SK-N-SH treated with all-trans-retinoic acid at 6 μM for 48 hours (cell line): ENCODE results near the gene EPHB3.

ENCODE experiments used
- ATAC-seq: fragments of 200-7000 bp; cut with Tn5 transposase; 3 replicates; pipeline ENCODE4 v1.9.1; 2020; ENCODE audit warnings: mild to moderate bottlenecking, moderate library complexity
- BACH2 ChIP-seq: fragments of 250-450 bp; sonication (Bioruptor Pico); IDR thresholded peaks from 2 replicates; pipeline ENCODE4 v1.9.0; 2021; ENCODE audit warnings: mild to moderate bottlenecking, borderline replicate concordance
- CSDC2 ChIP-seq: fragments of 250-450 bp; sonication (Bioruptor Pico); IDR thresholded peaks from 2 replicates; pipeline ENCODE4 v1.5.0; 2020; ENCODE audit warnings: mild to moderate bottlenecking, moderate library complexity
- CSRNP3 ChIP-seq: fragments of 250-450 bp; sonication (Bioruptor Pico); IDR thresholded peaks from 2 replicates; pipeline ENCODE4 v1.5.1; 2021; ENCODE audit warnings: mild to moderate bottlenecking, moderate library complexity
- ESRRG ChIP-seq: fragments of 250-450 bp; sonication (Bioruptor Pico); IDR thresholded peaks from 2 replicates; pipeline ENCODE4 v1.6.1; 2021; ENCODE audit warnings: mild to moderate bottlenecking
- GLIS3 ChIP-seq: fragments of 250-450 bp; sonication (Bioruptor Pico); IDR thresholded peaks from 2 replicates; pipeline ENCODE4 v1.5.0; 2020; ENCODE audit warnings: mild to moderate bottlenecking, moderate library complexity
- ISL1 ChIP-seq: fragments of 250-450 bp; sonication (Bioruptor Pico); IDR thresholded peaks from 2 replicates; pipeline ENCODE4 v2.1.2; 2022; ENCODE audit warnings: mild to moderate bottlenecking, moderate library complexity
- OSR1 ChIP-seq: fragments of 250-450 bp; sonication (Bioruptor Pico); IDR thresholded peaks from 2 replicates; pipeline ENCODE4 v1.8.0; 2022; ENCODE audit warnings: moderate library complexity, mild to moderate bottlenecking, inconsistent platforms
- POU6F1 ChIP-seq: fragments of 250-450 bp; sonication (Bioruptor Pico); IDR thresholded peaks from 2 replicates; pipeline ENCODE4 v1.8.0; 2021; ENCODE audit warnings: low read depth, mild to moderate bottlenecking, moderate library complexity, borderline replicate concordance
- PPARA ChIP-seq: fragments of 250-450 bp; sonication (Bioruptor Pico); IDR thresholded peaks from 2 replicates; pipeline ENCODE4 v1.5.0; 2020; ENCODE audit warnings: mild to moderate bottlenecking, borderline replicate concordance
- RARB ChIP-seq: fragments of 250-450 bp; sonication (Bioruptor Pico); IDR thresholded peaks from 2 replicates; pipeline ENCODE4 v1.8.0; 2021; ENCODE audit warnings: mild to moderate bottlenecking, moderate library complexity
- SNAI2 ChIP-seq: fragments of 250-450 bp; sonication (Bioruptor Pico); IDR thresholded peaks from 2 replicates; pipeline ENCODE4 v1.5.0; 2020; ENCODE audit warnings: mild to moderate bottlenecking, moderate library complexity
- TCF4 ChIP-seq: fragments of 250-450 bp; sonication (Bioruptor Pico); IDR thresholded peaks from 2 replicates; pipeline ENCODE4 v1.8.0; 2021; ENCODE audit warnings: mild to moderate bottlenecking, moderate library complexity, borderline replicate concordance
- TSHZ2 ChIP-seq: fragments of 250-450 bp; sonication (Bioruptor Pico); IDR thresholded peaks from 2 replicates; pipeline ENCODE4 v1.5.0; 2020; ENCODE audit warnings: mild to moderate bottlenecking, moderate library complexity
- ZC3H10 ChIP-seq: fragments of 250-450 bp; sonication (Bioruptor Pico); IDR thresholded peaks from 2 replicates; pipeline ENCODE4 v1.5.1; 2021; ENCODE audit warnings: mild to moderate bottlenecking, moderate library complexity
- ZFP3 ChIP-seq: fragments of 250-450 bp; sonication (Bioruptor Pico); IDR thresholded peaks from 2 replicates; pipeline ENCODE4 v1.5.0; 2020; ENCODE audit warnings: mild to moderate bottlenecking, moderate library complexity
- ZFP30 ChIP-seq: fragments of 450-650 bp; formaldehyde crosslinking; IDR thresholded peaks from 2 replicates; pipeline ENCODE4 v1.5.0; 2022; ENCODE audit warnings: mild to moderate bottlenecking, moderate library complexity
- ZNF565 ChIP-seq: fragments of 450-650 bp; formaldehyde crosslinking; conservative IDR thresholded peaks from 2 replicates; pipeline ENCODE4 v1.5.0; 2020; ENCODE audit warnings: low read depth, mild to moderate bottlenecking, moderate library complexity
- ZNF70 ChIP-seq: fragments of 450-650 bp; formaldehyde crosslinking; IDR thresholded peaks from 2 replicates; pipeline ENCODE4 v1.5.0; 2020; ENCODE audit warnings: mild to moderate bottlenecking, moderate library complexity
- ZNF8 ChIP-seq: fragments of 450-650 bp; formaldehyde crosslinking; IDR thresholded peaks from 2 replicates; pipeline ENCODE4 v1.5.0; 2020; ENCODE audit warnings: mild to moderate bottlenecking, moderate library complexity

EPHB3 gene

GRCh38 chr3:184544513-184544861 is 17.1 kb upstream of the EPHB3 start (continued):
- TF ChIP-seq POU6F1 (CRISPR knock-in tag), result no peak

GRCh38 chr3:184545769-184546168 is 15.8 kb upstream of the EPHB3 start:
- no peak for ATAC-seq
- TF ChIP-seq SNAI2 (no peak), POU6F1 (CRISPR knock-in tag) (no peak), ZNF565 (CRISPR knock-in tag) (no peak)

- TF ChIP-seq ZNF565 (CRISPR knock-in tag) (no peak), ZFP30 (no peak), ESRRG (CRISPR knock-in tag) (no peak), PPARA (CRISPR knock-in tag) (no peak), TSHZ2 (CRISPR knock-in tag) (no peak), OSR1 (CRISPR knock-in tag) (no peak), BACH2 (CRISPR knock-in tag) (no peak), GLIS3 (CRISPR knock-in tag) (no peak)
- ATAC-seq, result no peak
Measured at GRCh38 chr3:184546252-184546651, 15.3 kb upstream of the EPHB3 start.

GRCh38 chr3:184549796-184550577 is 11.6 kb upstream of the EPHB3 start:
- TF ChIP-seq TCF4 (CRISPR knock-in tag) (no peak), RARB (CRISPR knock-in tag) (no peak), POU6F1 (CRISPR knock-in tag) (no peak)
- no peak for ATAC-seq

GRCh38 chr3:184551103-184551502 is 10.5 kb upstream of the EPHB3 start:
- ATAC-seq, result no peak
- no peak for TF ChIP-seq ZC3H10 (CRISPR knock-in tag)
- TF ChIP-seq ZFP30, result no peak
- TF ChIP-seq GLIS3 (CRISPR knock-in tag), result no peak
- TF ChIP-seq ZNF8, result no peak
- TF ChIP-seq SNAI2, result no peak
- TF ChIP-seq POU6F1 (CRISPR knock-in tag), result no peak
- TF ChIP-seq PPARA (CRISPR knock-in tag), result no peak
- no peak for TF ChIP-seq TSHZ2 (CRISPR knock-in tag)
- no peak for TF ChIP-seq CSDC2 (CRISPR knock-in tag)
- TF ChIP-seq ESRRG (CRISPR knock-in tag), result no peak
- TF ChIP-seq ZFP3 (CRISPR knock-in tag), result no peak
- no peak for TF ChIP-seq ISL1
- no peak for TF ChIP-seq CSRNP3 (CRISPR knock-in tag)
- TF ChIP-seq ZNF70 (CRISPR knock-in tag), result no peak
- TF ChIP-seq BACH2 (CRISPR knock-in tag), result no peak
